ENCODE results near the gene HOXD13. TPM values are rescaled to one million over a fixed set of nuclear protein-coding genes. Genes with fewer than 3 reads are reported as not detected.

The HOXD13 gene
- not detected in 2 replicates for total RNA-seq

GRCh38 chr2:176092270-176093144 is at the start of gene HOXD13:
HOXD13 (plus strand) TSS chr2:176092721; CDS start chr2:176092891, 170 bp downstream.

GRCh38 chr2:176083796-176084261 is 8.7 kb upstream of the HOXD13 start, which contains the start of gene EVX2:
EVX2 (minus strand) TSS chr2:176083962; CDS start chr2:176083776, 186 bp downstream.

DNA sequence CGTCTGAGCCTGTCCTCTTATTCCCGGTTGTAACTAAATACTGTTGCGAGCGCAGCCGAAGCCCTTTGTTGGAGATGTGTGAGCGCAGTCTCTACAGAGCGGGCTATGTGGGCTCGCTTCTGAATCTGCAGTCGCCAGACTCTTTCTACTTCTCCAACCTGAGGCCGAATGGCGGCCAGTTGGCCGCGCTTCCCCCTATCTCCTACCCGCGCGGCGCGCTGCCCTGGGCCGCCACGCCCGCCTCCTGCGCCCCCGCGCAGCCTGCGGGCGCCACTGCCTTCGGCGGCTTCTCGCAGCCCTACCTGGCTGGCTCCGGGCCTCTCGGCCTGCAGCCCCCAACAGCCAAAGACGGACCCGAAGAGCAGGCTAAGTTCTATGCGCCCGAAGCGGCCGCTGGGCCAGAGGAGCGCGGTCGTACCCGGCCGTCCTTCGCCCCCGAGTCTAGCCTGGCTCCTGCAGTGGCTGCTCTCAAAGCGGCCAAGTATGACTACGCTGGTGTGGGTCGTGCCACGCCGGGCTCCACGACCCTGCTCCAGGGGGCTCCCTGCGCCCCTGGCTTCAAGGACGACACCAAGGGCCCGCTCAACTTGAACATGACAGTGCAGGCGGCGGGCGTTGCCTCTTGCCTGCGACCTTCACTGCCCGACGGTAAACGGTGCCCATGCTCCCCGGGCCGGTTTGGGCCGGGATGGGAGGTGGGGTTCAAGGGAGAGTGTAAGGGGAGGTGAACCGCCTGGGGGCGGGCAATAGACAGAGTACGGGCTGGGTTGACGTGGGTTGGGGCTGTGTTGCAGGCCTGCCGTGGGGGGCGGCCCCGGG is 7.4 kb downstream of the HOXD13 start, which contains the start of gene HOXD12:
Gene HOXD12 (plus strand): TSS at position 68 of the 819 bp plus-strand sequence. CDS start 7 bp downstream, at position 75.

DNA sequence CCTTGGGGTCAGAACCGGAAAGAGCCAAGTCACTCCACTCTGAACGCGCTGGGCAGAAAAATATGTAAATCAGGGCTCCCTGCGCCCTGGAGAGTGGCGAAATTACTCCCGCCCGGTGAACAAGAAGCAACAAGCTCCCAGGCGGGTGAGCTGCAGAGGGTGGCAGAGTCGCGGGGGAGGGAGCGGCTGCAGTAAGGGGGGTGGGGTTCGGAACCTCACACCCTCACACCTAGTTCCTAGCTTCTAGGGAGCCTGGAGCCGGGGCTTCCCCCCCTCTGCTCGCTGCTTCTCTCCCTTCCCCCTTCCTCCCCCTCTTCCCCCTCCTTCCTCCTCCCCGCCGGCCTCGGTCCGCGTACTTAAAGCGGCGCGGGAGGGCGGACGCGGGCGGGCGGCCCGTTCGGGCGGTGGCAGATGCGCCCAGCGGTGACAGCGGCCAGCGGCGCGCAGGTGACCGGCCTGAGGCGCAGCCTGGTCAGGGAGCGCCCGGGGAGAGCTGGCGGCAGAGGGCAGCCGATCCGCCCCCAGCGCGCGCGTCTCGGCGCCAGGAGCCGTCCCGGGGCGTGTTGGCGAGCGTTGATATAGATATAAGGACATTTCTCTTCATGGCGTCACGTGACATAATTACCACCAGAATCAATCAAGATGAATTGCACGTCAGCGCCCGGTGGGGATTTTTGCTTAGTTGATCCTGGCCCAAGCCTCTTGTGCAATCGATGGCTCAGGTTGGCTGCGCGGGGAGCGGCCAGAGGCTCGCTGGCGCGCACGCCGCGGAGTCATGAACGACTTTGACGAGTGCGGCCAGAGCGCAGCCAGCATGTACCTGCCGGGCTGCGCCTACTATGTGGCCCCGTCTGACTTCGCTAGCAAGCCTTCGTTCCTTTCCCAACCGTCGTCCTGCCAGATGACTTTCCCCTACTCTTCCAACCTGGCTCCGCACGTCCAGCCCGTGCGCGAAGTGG is 14.3 kb downstream of the HOXD13 start, which contains the start of gene HOXD11:
Gene HOXD11 (plus strand): TSS at position 700 of the 959 bp plus-strand sequence. CDS start 76 bp downstream, at position 776.

GRCh38 chr2:176115883-176116813 is 23.6 kb downstream of the HOXD13 start, which contains the start of gene HOXD10:
HOXD10 (plus strand) TSS chr2:176116778; CDS start chr2:176116834, 56 bp downstream.

DNA sequence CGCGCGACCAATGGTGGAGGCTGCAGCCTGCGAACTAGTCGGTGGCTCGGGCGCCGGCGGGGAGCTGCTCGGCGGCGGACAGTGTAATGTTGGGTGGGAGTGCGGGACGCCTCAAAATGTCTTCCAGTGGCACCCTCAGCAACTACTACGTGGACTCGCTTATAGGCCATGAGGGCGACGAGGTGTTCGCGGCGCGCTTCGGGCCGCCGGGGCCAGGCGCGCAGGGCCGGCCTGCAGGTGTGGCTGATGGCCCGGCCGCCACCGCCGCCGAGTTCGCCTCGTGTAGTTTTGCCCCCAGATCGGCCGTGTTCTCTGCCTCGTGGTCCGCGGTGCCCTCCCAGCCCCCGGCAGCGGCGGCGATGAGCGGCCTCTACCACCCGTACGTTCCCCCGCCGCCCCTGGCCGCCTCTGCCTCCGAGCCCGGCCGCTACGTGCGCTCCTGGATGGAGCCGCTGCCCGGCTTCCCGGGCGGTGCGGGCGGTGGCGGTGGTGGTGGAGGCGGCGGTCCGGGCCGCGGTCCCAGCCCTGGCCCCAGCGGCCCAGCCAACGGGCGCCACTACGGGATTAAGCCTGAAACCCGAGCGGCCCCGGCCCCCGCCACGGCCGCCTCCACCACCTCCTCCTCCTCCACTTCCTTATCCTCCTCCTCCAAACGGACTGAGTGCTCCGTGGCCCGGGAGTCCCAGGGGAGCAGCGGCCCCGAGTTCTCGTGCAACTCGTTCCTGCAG is 30.3 kb downstream of the HOXD13 start, which contains the start of gene HOXD9:
Gene HOXD9 (plus strand): TSS at position 37 of the 728 bp plus-strand sequence. CDS start 50 bp downstream, at position 87.

GRCh38 chr2:176128982-176129796 is 36.7 kb downstream of the HOXD13 start, which contains the start of gene HOXD8:
HOXD8 (plus strand) TSS chr2:176129705; CDS start chr2:176130367, 662 bp downstream.

Other genes starting within 250 kb of the HOXD13 start
- gene LNPK, start 90.5 kb upstream of the HOXD13 start, total RNA-seq = 33.0 and 36.5 TPM in 2 replicates
- gene EVX2, start 8.8 kb upstream of the HOXD13 start, total RNA-seq = not detected in 2 replicates
- not detected in 2 replicates for gene HOXD12, start 7.1 kb downstream of the HOXD13 start, total RNA-seq
- gene HOXD11, start 14.6 kb downstream of the HOXD13 start, total RNA-seq = not detected in 2 replicates
- not detected in 2 replicates for gene HOXD10, start 24.1 kb downstream of the HOXD13 start, total RNA-seq
- gene HOXD9, start 30.0 kb downstream of the HOXD13 start, total RNA-seq = not detected in 2 replicates
- 0.06 TPM in 1 of 2 replicates, not detected in the other for gene HOXD8, start 37.0 kb downstream of the HOXD13 start, total RNA-seq
- 0.06 TPM in 1 of 2 replicates, not detected in the other for gene HOXD4, start 58.8 kb downstream of the HOXD13 start, total RNA-seq
- gene HOXD3, start 64.6 kb downstream of the HOXD13 start, total RNA-seq = not detected in 2 replicates
- gene HOXD1, start 95.9 kb downstream of the HOXD13 start, total RNA-seq = not detected in 2 replicates
- 16.2 and 22.3 TPM in 2 replicates for gene MTX2, start 176.7 kb downstream of the HOXD13 start, total RNA-seq